ENCODE measurements around the gene BICD1.

- TF ChIP-seq CTCF (IDR thresholded peaks at IDR 0.05) (no peak), EZH2 (IDR thresholded peaks at IDR 0.05; ENCODE audit: borderline replicate concordance, insufficient read depth, low read depth, low read length, poor library complexity, severe bottlenecking) (no peak)
Observed at GRCh38 chr12:32407795-32408194, 301.1 kb downstream of the BICD1 start.
